Left lung (tissue), 10 donors: ENCODE data around the gene GMPPA. TPM values are rescaled to one million over a fixed set of nuclear protein-coding genes. Genes with fewer than 3 reads are reported as not detected.

ENCODE experiments used
- ATAC-seq: fragments of 200-7000 bp; cut with Tn5 transposase; one replicate; pipeline ENCODE4 v1.9.1; 2020; ENCODE audit warnings: moderate library complexity
- DNase-seq, 4 donors: peaks; one replicate each; pipeline ENCODE4 v3.0.0-alpha.2; 2013 to 2020
- H3K27ac ChIP-seq, 2 donors: fragments of 200-600 bp; sonication (generic) in 1 of 2; one replicate each; pipeline versions ENCODE4 v1.5.0 to v1.8.0; 2020 to 2021
- H3K27me3 ChIP-seq, 2 donors: fragments of 200-600 bp; sonication (generic) in 1 of 2; one replicate each; pipeline versions ENCODE4 v1.5.0 to v1.8.0; 2020 to 2021
- H3K36me3 ChIP-seq, 2 donors: fragments of 200-600 bp; sonication (generic) in 1 of 2; one replicate each; pipeline versions ENCODE4 v1.5.0 to v1.8.0; 2020 to 2021
- H3K4me1 ChIP-seq, 2 donors: fragments of 200-600 bp; one replicate each; pipeline ENCODE4 v1.8.0; 2021
- H3K4me3 ChIP-seq, 2 donors: fragments of 200-600 bp; sonication (generic) in 1 of 2; one replicate each; pipeline versions ENCODE4 v1.5.0 to v1.8.0; 2020 to 2021; ENCODE audit warnings: mild to moderate bottlenecking in 1 of 2
- H3K9me3 ChIP-seq, 2 donors: fragments of 200-600 bp; sonication (generic) in 1 of 2; one replicate each; pipeline versions ENCODE4 v1.5.0 to v1.8.0; 2020 to 2021
- CTCF ChIP-seq, 2 donors: fragments of 200-600 bp; sonication (generic) in 1 of 2; IDR thresholded peaks; one replicate each; pipeline versions ENCODE4 v1.5.0 to v1.8.0; 2021; ENCODE audit warnings: antibody characterized with exemption in 2 of 2
- intact Hi-C, 2 donors: fragments of 100-400 bp; cut with DNase I; formaldehyde crosslinking; loops; one replicate each; pipeline versions ENCODE4 v1.11.2 to v1.14.2; 2022
- polyA plus RNA-seq, 6 donors: library from polyadenylated mRNA; unstranded; fragments of 120-200 nt; gene quantifications; one replicate each; pipeline ENCODE4 v1.2.1, GENCODE V29; 2013; ENCODE audit not compliant: insufficient read length in 6 of 6
- total RNA-seq, 2 donors: library from RNA; stranded (reverse); fragmentation: NEBNext Ultra II Directional; extraction: Animal tissue kit (Norgen Biotek cat#: 25700); gene quantifications; one replicate each; pipeline ENCODE4 v1.2.1, GENCODE V29; 2021
- donor health status: DM: no; HTN: yes; CAD: no.
- donor health status: DM: no; HTN: no; CAD: no.

Gene GMPPA
- total and polyA plus RNA-seq, 8 donors = 20.6 to 50.1 (median 25.4) TPM

DNA sequence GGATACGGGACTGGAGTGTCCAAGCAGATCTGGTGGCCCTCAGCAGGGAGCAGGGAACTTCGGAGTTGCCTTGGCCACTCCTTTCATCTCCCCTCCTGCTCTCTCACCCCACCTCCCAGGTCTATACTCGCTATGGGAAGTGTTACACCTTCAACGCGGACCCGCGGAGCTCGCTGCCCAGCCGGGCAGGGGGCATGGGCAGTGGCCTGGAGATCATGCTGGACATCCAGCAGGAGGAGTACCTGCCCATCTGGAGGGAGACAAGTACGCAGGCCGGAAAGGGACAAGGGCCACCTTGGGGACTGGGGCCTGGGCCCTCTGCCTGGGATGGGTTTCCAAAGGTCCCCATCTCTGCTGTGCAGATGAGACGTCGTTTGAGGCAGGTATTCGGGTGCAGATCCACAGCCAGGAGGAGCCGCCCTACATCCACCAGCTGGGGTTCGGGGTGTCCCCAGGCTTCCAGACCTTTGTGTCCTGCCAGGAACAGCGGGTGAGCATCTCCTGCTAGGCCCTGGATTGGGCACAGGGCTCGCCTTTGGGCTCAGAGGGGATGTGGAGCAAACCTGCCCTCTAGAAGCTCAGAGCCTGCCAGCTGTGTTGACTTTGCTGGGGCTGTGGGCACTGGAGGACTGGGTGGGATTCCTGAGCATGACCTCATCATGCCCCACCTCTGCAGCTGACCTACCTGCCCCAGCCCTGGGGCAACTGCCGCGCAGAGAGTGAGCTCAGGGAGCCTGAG, 33.1 kb downstream of the GMPPA start:
- H3K9me3 ChIP-seq = no peaks in the 10 kb centered on the region
- DNase-seq = peak in 1 of 4 donors; percentile 65
- H3K27ac ChIP-seq = no peak overlapping the region
- H3K27me3 ChIP-seq = peaks cover 18 to 72% of the 10 kb centered on the region in 2 donors
- no peak overlapping the region for H3K4me3 ChIP-seq
- no peak for TF ChIP-seq CTCF (IDR thresholded peaks at IDR 0.05)
- no peak for ATAC-seq
- H3K36me3 ChIP-seq = no peaks in the 10 kb centered on the region
- intact Hi-C loops = loop anchor here in 1 of 2 donors (2.0 kb wide), 1 partner anchor 129 kb away; no protein-coding TSS in a partner anchor
- peaks cover 0 to 3% of the 10 kb centered on the region in 2 donors for H3K4me1 ChIP-seq

DNA sequence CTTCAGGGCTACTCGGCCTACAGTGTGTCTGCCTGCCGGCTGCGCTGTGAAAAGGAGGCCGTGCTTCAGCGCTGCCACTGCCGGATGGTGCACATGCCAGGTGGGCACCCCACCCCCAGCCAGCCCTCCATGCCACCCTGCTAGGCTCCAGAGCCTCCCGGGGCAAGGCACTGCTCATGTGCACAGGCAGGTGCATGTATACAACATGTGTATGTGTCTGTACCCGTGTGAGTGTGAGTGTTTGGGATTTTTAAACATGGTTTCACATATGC, 33.6 kb downstream of the GMPPA start:
- Histone ChIP-seq H3K4me1 (peaks cover 0 to 3% of the 10 kb centered on the region in 2 donors), H3K27ac (no peak overlapping the region), H3K4me3 (no peak overlapping the region), H3K36me3 (no peaks in the 10 kb centered on the region), H3K9me3 (no peaks in the 10 kb centered on the region), H3K27me3 (peaks cover 15 to 72% of the 10 kb centered on the region in 2 donors)
- no peak for TF ChIP-seq CTCF (IDR thresholded peaks at IDR 0.05)
- no peak for DNase-seq
- ATAC-seq = no peak
- intact Hi-C loops = no loop called here

GRCh38 chr2:219533930-219534661, 35.4 kb downstream of the GMPPA start:
- DNase-seq (no peak), ATAC-seq (no peak)
- no peaks in the 10 kb centered on the region for H3K9me3 ChIP-seq
- no peak for TF ChIP-seq CTCF (IDR thresholded peaks at IDR 0.05)
- intact Hi-C loops = no loop called here
- peaks cover 0 to 3% of the 10 kb centered on the region in 2 donors for H3K4me1 ChIP-seq
- no peak overlapping the region for H3K27ac ChIP-seq
- peaks cover 0 to 8% of the 10 kb centered on the region in 2 donors for H3K36me3 ChIP-seq
- no peak overlapping the region for H3K4me3 ChIP-seq
- peaks cover 8 to 71% of the 10 kb centered on the region in 2 donors for H3K27me3 ChIP-seq

- ATAC-seq (no peak), DNase-seq (no peak)
- peaks cover 0 to 71% of the 10 kb centered on the region in 2 donors for H3K27me3 ChIP-seq
- no peaks in the 10 kb centered on the region for H3K9me3 ChIP-seq
- H3K36me3 ChIP-seq = peaks cover 0 to 31% of the 10 kb centered on the region in 2 donors
- intact Hi-C loops = no loop called here
- no peak overlapping the region for H3K4me3 ChIP-seq
- no peak for TF ChIP-seq CTCF (IDR thresholded peaks at IDR 0.05)
- no peak overlapping the region for H3K27ac ChIP-seq
- peaks cover 0 to 3% of the 10 kb centered on the region in 2 donors for H3K4me1 ChIP-seq
These were observed 37.7 kb downstream of the GMPPA start for GRCh38 chr2:219536425-219536824.

DNA sequence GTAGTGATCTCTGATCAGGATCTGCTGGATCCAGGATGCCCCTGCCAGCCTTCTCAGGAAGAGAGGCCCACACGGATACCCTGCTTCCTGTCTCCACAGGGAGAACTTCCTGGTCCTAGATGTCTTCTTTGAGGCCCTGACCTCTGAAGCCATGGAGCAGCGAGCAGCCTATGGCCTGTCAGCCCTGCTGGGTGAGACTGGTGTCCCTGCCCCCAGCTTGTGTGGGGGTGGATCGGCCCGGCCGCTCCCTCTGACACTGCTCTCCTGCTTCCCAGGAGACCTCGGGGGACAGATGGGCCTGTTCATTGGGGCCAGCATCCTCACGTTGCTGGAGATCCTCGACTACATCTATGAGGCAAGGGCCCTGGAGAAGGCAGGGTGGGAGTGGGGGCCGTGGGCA, 38.3 kb downstream of the GMPPA start:
- Histone ChIP-seq H3K9me3 (no peaks in the 10 kb centered on the region), H3K27ac (no peak overlapping the region), H3K36me3 (peaks cover 0 to 31% of the 10 kb centered on the region in 2 donors), H3K4me1 (peaks cover 0 to 8% of the 10 kb centered on the region in 2 donors), H3K27me3 (peaks cover 0 to 71% of the 10 kb centered on the region in 2 donors), H3K4me3 (no peak overlapping the region)
- intact Hi-C loops = no loop called here
- ATAC-seq (no peak), DNase-seq (no peak)
- TF ChIP-seq CTCF (IDR thresholded peaks at IDR 0.05) = no peak
